A549 (cell line): ENCODE results near the gene OVCH1.

Experiments used
- CEBPB ChIP-seq, 2 experiments: fragments of >200 bp in 1 of 2; sonication (Bioruptor Twin) in 1 of 2; formaldehyde crosslinking in 1 of 2; IDR thresholded peaks; 2 replicates each; pipeline ENCODE4 v1.6.1; 2012 to 2016
- CTCF ChIP-seq: fragments of >200 bp; sonication (Bioruptor Twin); formaldehyde crosslinking; IDR thresholded peaks from 3 replicates; pipeline ENCODE4 v1.5.1; 2016
- ELK1 ChIP-seq: fragments of 150-350 bp; IDR thresholded peaks from 2 replicates; pipeline ENCODE4 v1.6.1; 2014; ENCODE audit warnings: low read depth, mild to moderate bottlenecking, low read length
- EP300 ChIP-seq, 2 experiments: fragments of >200 bp; sonication (Bioruptor Twin); formaldehyde crosslinking; IDR thresholded peaks; 2 replicates in 1 of 2; 3 replicates in 1 of 2; pipeline ENCODE4 v1.6.1; 2016 to 2017
- ESRRA ChIP-seq: fragments of 150-350 bp; IDR thresholded peaks from 2 replicates; pipeline ENCODE4 v1.6.1; 2014; ENCODE audit warnings: mild to moderate bottlenecking, low read length, borderline replicate concordance
- KDM1A ChIP-seq: fragments of 200-600 bp; sonication (generic); IDR thresholded peaks from 2 replicates; pipeline ENCODE4 v1.6.1; 2016; ENCODE audit warnings: low read depth, mild to moderate bottlenecking
- PBX3 ChIP-seq: IDR thresholded peaks from 2 replicates; pipeline ENCODE4 v1.6.1; 2012
- PHF8 ChIP-seq: fragments of 200-600 bp; sonication (generic); IDR thresholded peaks from 2 replicates; pipeline ENCODE4 v1.6.1; 2016; ENCODE audit warnings: low read depth, mild to moderate bottlenecking, antibody characterized with exemption, moderate library complexity, borderline replicate concordance
- POLR2A ChIP-seq: IDR thresholded peaks from 2 replicates; pipeline ENCODE4 v1.6.1; 2012; ENCODE audit warnings: mild to moderate bottlenecking, low read length
- POLR2AphosphoS2 ChIP-seq: conservative IDR thresholded peaks from 2 replicates; pipeline ENCODE4 v1.6.1; 2012; ENCODE audit warnings: low read length, improper control_type of control experiment, inconsistent platforms
- RAD21 ChIP-seq, 2 experiments: fragments of >200 bp in 1 of 2; sonication (Bioruptor Twin) in 1 of 2; formaldehyde crosslinking in 1 of 2; IDR thresholded peaks in 1 of 2; conservative IDR thresholded peaks in 1 of 2; 2 replicates in 1 of 2; 3 replicates in 1 of 2; pipeline ENCODE4 v1.6.1; 2012 to 2018; ENCODE audit warnings: inconsistent platforms in 1 of 2
- ZFP36 ChIP-seq: fragments of 450-650 bp; IDR thresholded peaks from 2 replicates; pipeline ENCODE4 v1.6.1; 2014; ENCODE audit warnings: borderline replicate concordance; ENCODE audit not compliant: partially characterized antibody

- TF ChIP-seq CTCF (no peak), ZFP36 (no peak), CEBPB (IDR thresholded peaks at IDR 0.05) (no peak), POLR2A (no peak), EP300 (IDR thresholded peaks at IDR 0.05) (no peak), POLR2AphosphoS2 (no peak), PBX3 (no peak), ELK1 (no peak), ESRRA (no peak), RAD21 (conservative IDR thresholded peaks at IDR 0.05 in 1 of 2, IDR thresholded peaks at IDR 0.05 in 1 of 2) (no peak), KDM1A (no peak), PHF8 (no peak)
Observed at GRCh38 chr12:29438752-29439408, 58.6 kb downstream of the OVCH1 start.
